Measurements from ENCODE around the gene TYK2.
"Not testable (repeated sequence)": the region's sequence is repeated elsewhere in the genome, so short reads cannot be mapped to it uniquely, and the experiment has no call there.

The TYK2 gene

GRCh38 chr19:10390652-10391286, 10.4 kb upstream of the TYK2 start:
- H3K9me3 ChIP-seq (ENCODE audit: control insufficient read depth, low read depth, low read length): no peaks in the 10 kb centered on the region
- no peak overlapping the region for H3K4me3 ChIP-seq (ENCODE audit: low read length)
- H3K4me1 ChIP-seq (ENCODE audit: control insufficient read depth, low read depth, low read length): no peaks in the 10 kb centered on the region
- H3K27me3 ChIP-seq (ENCODE audit: control insufficient read depth, insufficient read depth, low read length): no peaks in the 10 kb centered on the region
- no peak overlapping the region for H3K27ac ChIP-seq (ENCODE audit: low read length)
- no peak overlapping the region for H3K9ac ChIP-seq (ENCODE audit: low read length)
- H3K36me3 ChIP-seq (ENCODE audit: control insufficient read depth, low read depth, low read length): peaks cover 25% of the 10 kb centered on the region

- H3K27me3 ChIP-seq (ENCODE audit: control insufficient read depth, insufficient read depth, low read length): no peaks in the 10 kb centered on the region
- H3K36me3 ChIP-seq (ENCODE audit: control insufficient read depth, low read depth, low read length): peaks cover 20% of the 10 kb centered on the region
- H3K27ac ChIP-seq (ENCODE audit: low read length): no peak overlapping the region
- no peak overlapping the region for H3K9ac ChIP-seq (ENCODE audit: low read length)
- H3K9me3 ChIP-seq (ENCODE audit: control insufficient read depth, low read depth, low read length): no peaks in the 10 kb centered on the region
- no peaks in the 10 kb centered on the region for H3K4me1 ChIP-seq (ENCODE audit: control insufficient read depth, low read depth, low read length)
- H3K4me3 ChIP-seq (ENCODE audit: low read length): no peak overlapping the region
These were observed 9.5 kb upstream of the TYK2 start for GRCh38 chr19:10389863-10390262.

GRCh38 chr19:10388957-10389356, 8.6 kb upstream of the TYK2 start:
- H3K27ac ChIP-seq (ENCODE audit: low read length): no peak overlapping the region
- H3K9ac ChIP-seq (ENCODE audit: low read length): no peak overlapping the region
- H3K27me3 ChIP-seq (ENCODE audit: control insufficient read depth, insufficient read depth, low read length): no peaks in the 10 kb centered on the region
- no peak overlapping the region for H3K4me3 ChIP-seq (ENCODE audit: low read length)
- H3K4me1 ChIP-seq (ENCODE audit: control insufficient read depth, low read depth, low read length): no peaks in the 10 kb centered on the region
- H3K36me3 ChIP-seq (ENCODE audit: control insufficient read depth, low read depth, low read length): peaks cover 14% of the 10 kb centered on the region
- no peaks in the 10 kb centered on the region for H3K9me3 ChIP-seq (ENCODE audit: control insufficient read depth, low read depth, low read length)

- Histone ChIP-seq H3K9ac (ENCODE audit: low read length) (no peak overlapping the region), H3K4me3 (ENCODE audit: low read length) (no peak overlapping the region), H3K36me3 (ENCODE audit: control insufficient read depth, low read depth, low read length) (no peaks in the 10 kb centered on the region), H3K4me1 (ENCODE audit: control insufficient read depth, low read depth, low read length) (no peaks in the 10 kb centered on the region), H3K27me3 (ENCODE audit: control insufficient read depth, insufficient read depth, low read length) (no peaks in the 10 kb centered on the region), H3K27ac (ENCODE audit: low read length) (no peak overlapping the region), H3K9me3 (ENCODE audit: control insufficient read depth, low read depth, low read length) (no peaks in the 10 kb centered on the region)
These were observed 4.2 kb upstream of the TYK2 start for GRCh38 chr19:10384580-10384979.

GRCh38 chr19:10383223-10383499, 2.8 kb upstream of the TYK2 start:
- not testable (repeated sequence) for H3K4me1 ChIP-seq (ENCODE audit: control insufficient read depth, low read depth, low read length); H3K27ac ChIP-seq (ENCODE audit: low read length); H3K9me3 ChIP-seq (ENCODE audit: control insufficient read depth, low read depth, low read length); H3K4me3 ChIP-seq (ENCODE audit: low read length); H3K9ac ChIP-seq (ENCODE audit: low read length); H3K27me3 ChIP-seq (ENCODE audit: control insufficient read depth, insufficient read depth, low read length); H3K36me3 ChIP-seq (ENCODE audit: control insufficient read depth, low read depth, low read length)

- peak overlapping the region; percentile 77 for H3K4me3 ChIP-seq (ENCODE audit: low read length)
- H3K4me1 ChIP-seq (ENCODE audit: control insufficient read depth, low read depth, low read length): no peaks in the 10 kb centered on the region
- peaks cover 4% of the 10 kb centered on the region for H3K36me3 ChIP-seq (ENCODE audit: control insufficient read depth, low read depth, low read length)
- H3K9me3 ChIP-seq (ENCODE audit: control insufficient read depth, low read depth, low read length): no peaks in the 10 kb centered on the region
- H3K27ac ChIP-seq (ENCODE audit: low read length): no peak overlapping the region
- peak overlapping the region; percentile 50 for H3K9ac ChIP-seq (ENCODE audit: low read length)
- no peaks in the 10 kb centered on the region for H3K27me3 ChIP-seq (ENCODE audit: control insufficient read depth, insufficient read depth, low read length)
These were observed 476 bp downstream of the TYK2 start for GRCh38 chr19:10379880-10380312.

- H3K27me3 ChIP-seq (ENCODE audit: control insufficient read depth, insufficient read depth, low read length): no peaks in the 10 kb centered on the region
- H3K27ac ChIP-seq (ENCODE audit: low read length): no peak overlapping the region
- H3K4me1 ChIP-seq (ENCODE audit: control insufficient read depth, low read depth, low read length): no peaks in the 10 kb centered on the region
- no peak overlapping the region for H3K4me3 ChIP-seq (ENCODE audit: low read length)
- no peaks in the 10 kb centered on the region for H3K9me3 ChIP-seq (ENCODE audit: control insufficient read depth, low read depth, low read length)
- H3K36me3 ChIP-seq (ENCODE audit: control insufficient read depth, low read depth, low read length): peaks cover 4% of the 10 kb centered on the region
- no peak overlapping the region for H3K9ac ChIP-seq (ENCODE audit: low read length)
These were observed 2.2 kb downstream of the TYK2 start for GRCh38 chr19:10378124-10378523.

GRCh38 chr19:10377140-10377640, 3.2 kb downstream of the TYK2 start:
- H3K27ac ChIP-seq (ENCODE audit: low read length); H3K36me3 ChIP-seq (ENCODE audit: control insufficient read depth, low read depth, low read length); H3K9ac ChIP-seq (ENCODE audit: low read length); H3K4me3 ChIP-seq (ENCODE audit: low read length); H3K9me3 ChIP-seq (ENCODE audit: control insufficient read depth, low read depth, low read length); H3K27me3 ChIP-seq (ENCODE audit: control insufficient read depth, insufficient read depth, low read length); H3K4me1 ChIP-seq (ENCODE audit: control insufficient read depth, low read depth, low read length): not testable (repeated sequence)

- Histone ChIP-seq H3K9ac (ENCODE audit: low read length) (no peak overlapping the region), H3K4me3 (ENCODE audit: low read length) (no peak overlapping the region), H3K4me1 (ENCODE audit: control insufficient read depth, low read depth, low read length) (no peaks in the 10 kb centered on the region), H3K27me3 (ENCODE audit: control insufficient read depth, insufficient read depth, low read length) (no peaks in the 10 kb centered on the region), H3K27ac (ENCODE audit: low read length) (no peak overlapping the region), H3K9me3 (ENCODE audit: control insufficient read depth, low read depth, low read length) (no peaks in the 10 kb centered on the region), H3K36me3 (ENCODE audit: control insufficient read depth, low read depth, low read length) (peaks cover 4% of the 10 kb centered on the region)
These were observed 5.4 kb downstream of the TYK2 start for GRCh38 chr19:10374931-10375330.

GRCh38 chr19:10372690-10373089, 7.7 kb downstream of the TYK2 start:
- Histone ChIP-seq H3K9ac (ENCODE audit: low read length) (no peak overlapping the region), H3K4me1 (ENCODE audit: control insufficient read depth, low read depth, low read length) (no peaks in the 10 kb centered on the region), H3K9me3 (ENCODE audit: control insufficient read depth, low read depth, low read length) (no peaks in the 10 kb centered on the region), H3K36me3 (ENCODE audit: control insufficient read depth, low read depth, low read length) (peaks cover 4% of the 10 kb centered on the region), H3K27ac (ENCODE audit: low read length) (no peak overlapping the region), H3K27me3 (ENCODE audit: control insufficient read depth, insufficient read depth, low read length) (no peaks in the 10 kb centered on the region), H3K4me3 (ENCODE audit: low read length) (no peak overlapping the region)

- H3K27me3 ChIP-seq (ENCODE audit: control insufficient read depth, insufficient read depth, low read length): no peaks in the 10 kb centered on the region
- no peaks in the 10 kb centered on the region for H3K9me3 ChIP-seq (ENCODE audit: control insufficient read depth, low read depth, low read length)
- no peak overlapping the region for H3K27ac ChIP-seq (ENCODE audit: low read length)
- H3K4me1 ChIP-seq (ENCODE audit: control insufficient read depth, low read depth, low read length): no peaks in the 10 kb centered on the region
- peaks cover 5% of the 10 kb centered on the region for H3K36me3 ChIP-seq (ENCODE audit: control insufficient read depth, low read depth, low read length)
- H3K4me3 ChIP-seq (ENCODE audit: low read length): no peak overlapping the region
- H3K9ac ChIP-seq (ENCODE audit: low read length): no peak overlapping the region
These were observed 12.1 kb downstream of the TYK2 start for GRCh38 chr19:10368101-10368803.

- not testable (repeated sequence) for H3K9ac ChIP-seq (ENCODE audit: low read length); H3K27ac ChIP-seq (ENCODE audit: low read length); H3K4me1 ChIP-seq (ENCODE audit: control insufficient read depth, low read depth, low read length); H3K4me3 ChIP-seq (ENCODE audit: low read length); H3K9me3 ChIP-seq (ENCODE audit: control insufficient read depth, low read depth, low read length); H3K36me3 ChIP-seq (ENCODE audit: control insufficient read depth, low read depth, low read length); H3K27me3 ChIP-seq (ENCODE audit: control insufficient read depth, insufficient read depth, low read length)
These were observed 13.3 kb downstream of the TYK2 start for GRCh38 chr19:10366950-10367512.
